Measurements from ENCODE around the gene OR6C75.

DNA sequence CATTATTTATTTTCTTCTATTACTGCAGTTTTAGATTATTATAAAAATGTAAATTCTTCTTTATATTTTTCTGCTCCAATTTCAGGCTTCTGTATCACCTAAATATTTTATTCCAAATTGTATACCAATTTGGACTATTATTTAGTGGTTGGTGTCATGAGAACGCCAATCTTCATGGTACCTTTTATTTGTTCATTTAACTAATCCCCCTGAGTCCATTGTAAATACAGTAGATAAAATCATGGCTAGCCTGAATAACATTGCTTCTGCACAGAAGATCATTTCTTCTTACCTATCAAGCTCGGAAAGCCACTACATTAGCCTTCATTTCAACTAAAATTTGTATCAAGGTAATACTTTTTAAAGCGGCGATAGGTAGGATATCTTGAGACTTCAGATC is at the start of gene OR6C75:
- TF ChIP-seq CTCF (IDR thresholded peaks at IDR 0.05) (no peak), POLR2A (IDR thresholded peaks at IDR 0.05) (no peak), EP300 (IDR thresholded peaks at IDR 0.05) (no peak)
